A549 (cell line): Measurements from ENCODE around the gene PPFIA2. TPM values are rescaled to one million over a fixed set of nuclear protein-coding genes. Genes with fewer than 3 reads are reported as not detected.

Experiments used
- ATAC-seq, 2 experiments: fragments of 200-7000 bp in 1 of 2; fragments of >200 bp in 1 of 2; cut with Nextera tagmentation in 1 of 2; cut with Tn5 transposase in 1 of 2; 3 replicates each; pipeline versions ENCODE4 v1.8.0 to v1.9.1; 2018 to 2020; ENCODE audit warnings: mild to moderate bottlenecking in 1 of 2, moderate library complexity in 1 of 2
- CTCF ChIA-PET: fragments of 300-600 bp; sonication (Branson Sonifier 250); formaldehyde crosslinking; extraction: SDS; loops from one replicate; lab custom pipeline; 2021; ENCODE audit warnings: antibody characterized with exemption, inconsistent platforms; lab: Yijun Ruan, JAX
- POLR2A ChIA-PET: fragments of 350-600 bp; formaldehyde crosslinking; extraction: SDS; loops from one replicate; lab custom pipeline; 2021; ENCODE audit warnings: antibody characterized with exemption, inconsistent platforms; lab: Yijun Ruan, JAX
- DNase-seq, 2 experiments: peaks; one replicate each; pipeline versions ENCODE4 v3.0.0 to v3.0.0-alpha.2; 2011 to 2016; ENCODE audit warnings: low read depth in 1 of 2, low spot score in 1 of 2
- FAIRE-seq: peaks from 2 replicates; lab custom pipeline; 2011; peaks lifted over from hg19 to GRCh38; lab: Jason Lieb, UNC
- H3K27ac ChIP-seq, 2 experiments: fragments of >200 bp; sonication (Bioruptor Twin); formaldehyde crosslinking; 3 replicates each; pipeline ENCODE4 v1.5.1; 2016 to 2017
- H3K4me1 ChIP-seq: fragments of >200 bp; sonication (Bioruptor Twin); formaldehyde crosslinking; 3 replicates; pipeline ENCODE4 v1.6.1; 2016
- H3K4me2 ChIP-seq: fragments of >200 bp; sonication (Bioruptor Twin); formaldehyde crosslinking; 3 replicates; pipeline ENCODE4 v1.6.1; 2016
- H3K4me3 ChIP-seq: fragments of >200 bp; sonication (Bioruptor Twin); formaldehyde crosslinking; 3 replicates; pipeline ENCODE4 v1.5.1; 2016
- H3K9me3 ChIP-seq: fragments of >200 bp; sonication (Bioruptor Twin); formaldehyde crosslinking; 3 replicates; pipeline ENCODE4 v1.6.1; 2016
- BCL3 ChIP-seq: fragments of >200 bp; sonication (Bioruptor Twin); formaldehyde crosslinking; IDR thresholded peaks from 3 replicates; pipeline ENCODE4 v1.6.1; 2016
- CBX8 ChIP-seq: fragments of 200-600 bp; sonication (generic); IDR thresholded peaks from 2 replicates; pipeline ENCODE4 v1.6.1; 2016
- CEBPB ChIP-seq, 2 experiments: fragments of >200 bp in 1 of 2; sonication (Bioruptor Twin) in 1 of 2; formaldehyde crosslinking in 1 of 2; IDR thresholded peaks; 2 replicates each; pipeline ENCODE4 v1.6.1; 2012 to 2016
- CHD4 ChIP-seq: fragments of 200-600 bp; sonication (generic); IDR thresholded peaks from 2 replicates; pipeline ENCODE4 v1.6.1; 2016; ENCODE audit warnings: antibody characterized with exemption, mild to moderate bottlenecking, borderline replicate concordance
- CTCF ChIP-seq: fragments of >200 bp; sonication (Bioruptor Twin); formaldehyde crosslinking; IDR thresholded peaks from 3 replicates; pipeline ENCODE4 v1.5.1; 2016
- E2F6 ChIP-seq: IDR thresholded peaks from 2 replicates; pipeline ENCODE4 v1.6.1; 2012; ENCODE audit warnings: low read depth, borderline replicate concordance
- FOSL2 ChIP-seq, 2 experiments: fragments of 450-650 bp in 1 of 2; fragments of >200 bp in 1 of 2; sonication (Bioruptor Twin) in 1 of 2; formaldehyde crosslinking; IDR thresholded peaks; 2 replicates each; pipeline versions ENCODE4 v1.5.0 to v1.6.1; 2016 to 2020; ENCODE audit warnings: mild to moderate bottlenecking in 1 of 2, moderate library complexity in 1 of 2
- FOXS1 ChIP-seq: fragments of 250-450 bp; sonication (Bioruptor Pico); IDR thresholded peaks from 2 replicates; pipeline ENCODE4 v1.5.0; 2020; ENCODE audit warnings: mild to moderate bottlenecking, moderate library complexity
- HOXA7 ChIP-seq: fragments of 250-450 bp; sonication (Bioruptor Pico); IDR thresholded peaks from 2 replicates; pipeline ENCODE4 v1.5.0; 2020; ENCODE audit warnings: mild to moderate bottlenecking, moderate library complexity
- JUN ChIP-seq, 2 experiments: fragments of >200 bp; sonication (Bioruptor Twin); formaldehyde crosslinking; IDR thresholded peaks; 2 replicates in 1 of 2; 3 replicates in 1 of 2; pipeline ENCODE4 v1.6.1; 2016 to 2017
- MAZ ChIP-seq: fragments of 150-350 bp; IDR thresholded peaks from 2 replicates; pipeline ENCODE4 v1.6.1; 2014; ENCODE audit warnings: antibody characterized with exemption, low read depth, low read length, borderline replicate concordance
- PBX3 ChIP-seq: IDR thresholded peaks from 2 replicates; pipeline ENCODE4 v1.6.1; 2012
- POLR2A ChIP-seq: IDR thresholded peaks from 2 replicates; pipeline ENCODE4 v1.6.1; 2012; ENCODE audit warnings: mild to moderate bottlenecking, low read length
- REST ChIP-seq: fragments of 200-600 bp; sonication (generic); IDR thresholded peaks from 2 replicates; pipeline ENCODE4 v1.6.1; 2016; ENCODE audit warnings: antibody characterized with exemption, mild to moderate bottlenecking, moderate library complexity
- RNF2 ChIP-seq: fragments of 200-600 bp; sonication (generic); IDR thresholded peaks from 2 replicates; pipeline ENCODE4 v1.6.1; 2016; ENCODE audit warnings: low read depth, mild to moderate bottlenecking, antibody characterized with exemption, moderate library complexity, borderline replicate concordance
- SREBF2 ChIP-seq: fragments of 450-650 bp; IDR thresholded peaks from 2 replicates; pipeline ENCODE4 v1.6.1; 2014; ENCODE audit warnings: mild to moderate bottlenecking, moderate library complexity
- TFCP2L1 ChIP-seq: fragments of 250-450 bp; sonication (Bioruptor Pico); IDR thresholded peaks from 2 replicates; pipeline ENCODE4 v1.5.0; 2021; ENCODE audit warnings: mild to moderate bottlenecking
- ZC3H11A ChIP-seq: fragments of 450-650 bp; IDR thresholded peaks from 2 replicates; pipeline ENCODE4 v1.6.1; 2014; ENCODE audit warnings: antibody characterized with exemption, mild to moderate bottlenecking
- ZNF302 ChIP-seq: fragments of 250-450 bp; sonication (Bioruptor Pico); IDR thresholded peaks from 2 replicates; pipeline ENCODE4 v1.9.0; 2021; ENCODE audit warnings: inconsistent platforms, mild to moderate bottlenecking, moderate library complexity
- ZSCAN20 ChIP-seq: fragments of 250-450 bp; sonication (Bioruptor Pico); IDR thresholded peaks from 2 replicates; pipeline ENCODE4 v1.8.0; 2022; ENCODE audit warnings: mild to moderate bottlenecking, moderate library complexity
- WGBS: methylation state at CpG from one replicate; pipeline ENCODE4 v1.1.6; 2017; ENCODE audit errors: missing lambda C conversion rate; 5-methylcytosine and 5-hydroxymethylcytosine counted together
- polyA plus RNA-seq, 4 experiments: library from polyadenylated mRNA; depleted of rRNA in 3 of 4; stranded (reverse); fragments of >200 nt; fragmentation: RNase III in 1 of 4; extraction: RNeasy Plus Mini Kit Qiagen cat#74134 plus additional on column Dnase treatment in 1 of 4; gene quantifications; 2 replicates in 3 of 4; 3 replicates in 1 of 4; pipeline ENCODE4 v1.2.3, GENCODE V29; 2011 to 2017

Gene PPFIA2
- polyA plus RNA-seq, 2 of the 4 experiments (the other 2 are of a cell fraction), result not detected

GRCh38 chr12:81261508-81262207, 497.5 kb downstream of the PPFIA2 start:
- no peaks in the 10 kb centered on the region for H3K4me1 ChIP-seq
- TF ChIP-seq CHD4 (no peak), MAZ (no peak), REST (no peak), SREBF2 (no peak), JUN (IDR thresholded peaks at IDR 0.05) (no peak), RNF2 (no peak), CTCF (no peak), POLR2A (no peak), ZSCAN20 (CRISPR knock-in tag) (no peak), FOSL2 (IDR thresholded peaks at IDR 0.05) (no peak), FOSL2 (CRISPR knock-in tag; IDR thresholded peaks at IDR 0.05) (no peak), E2F6 (no peak)
- H3K4me3 ChIP-seq, result no peak overlapping the region
- no peak overlapping the region for H3K4me2 ChIP-seq
- no peaks in the 10 kb centered on the region for H3K9me3 ChIP-seq
- no peak overlapping the region for H3K27ac ChIP-seq
- no peak for FAIRE-seq
- peak; percentile 46 to 50; a peak in 3 of 6 replicates for ATAC-seq
- 60% methylated on average over 4 of the region's 4 CpGs for WGBS
- CTCF ChIA-PET, result no interaction called here
- POLR2A ChIA-PET, result no interaction called here
- DNase-seq, result no peak

- FAIRE-seq, result no peak
- no peak for DNase-seq
- TF ChIP-seq ZNF302 (no peak), FOXS1 (no peak), CHD4 (no peak), ZC3H11A (no peak), CBX8 (no peak), SREBF2 (no peak), BCL3 (no peak), REST (no peak), TFCP2L1 (CRISPR knock-in tag) (no peak), HOXA7 (no peak), CEBPB (IDR thresholded peaks at IDR 0.05) (no peak), PBX3 (no peak), ZSCAN20 (CRISPR knock-in tag) (no peak), RNF2 (no peak)
- no peaks in the 10 kb centered on the region for H3K4me1 ChIP-seq
- H3K4me3 ChIP-seq, result no peak overlapping the region
- ChIA-PET POLR2A (no interaction called here), CTCF (interaction anchor here (1.0 kb wide), 1 partner anchor 9 kb away, joined by 4 read pairs; no protein-coding TSS in a partner anchor)
- H3K4me2 ChIP-seq, result no peak overlapping the region
- ATAC-seq, result no peak
- WGBS, result 33% methylated on average over 4 of the region's 4 CpGs
- H3K9me3 ChIP-seq, result no peaks in the 10 kb centered on the region
- no peak overlapping the region for H3K27ac ChIP-seq
Measured at GRCh38 chr12:81259360-81259759, 499.8 kb downstream of the PPFIA2 start.
